ENCODE measurements around the gene MAPK9.

DNA sequence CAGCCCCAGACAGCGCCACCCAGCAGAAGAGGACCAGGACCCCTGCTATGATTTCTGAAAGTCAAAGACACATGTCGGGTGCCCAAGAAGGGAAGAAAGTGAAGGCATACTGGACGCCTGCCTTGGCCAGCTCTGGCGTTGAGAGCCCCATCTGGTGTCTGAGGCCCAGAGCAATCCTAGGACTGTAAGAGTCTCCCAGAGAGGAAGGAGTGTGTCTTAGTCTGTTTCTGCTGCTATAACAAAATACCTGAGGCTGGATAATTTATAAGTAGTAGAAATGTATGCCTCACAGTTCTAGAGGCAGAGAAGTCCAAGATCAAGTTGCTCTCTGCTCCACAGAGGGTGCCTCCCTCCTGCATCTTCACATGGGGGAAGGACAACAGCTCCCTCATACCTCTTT lies 93.7 kb downstream of the MAPK9 start:
- TF ChIP-seq, protein P1, sequence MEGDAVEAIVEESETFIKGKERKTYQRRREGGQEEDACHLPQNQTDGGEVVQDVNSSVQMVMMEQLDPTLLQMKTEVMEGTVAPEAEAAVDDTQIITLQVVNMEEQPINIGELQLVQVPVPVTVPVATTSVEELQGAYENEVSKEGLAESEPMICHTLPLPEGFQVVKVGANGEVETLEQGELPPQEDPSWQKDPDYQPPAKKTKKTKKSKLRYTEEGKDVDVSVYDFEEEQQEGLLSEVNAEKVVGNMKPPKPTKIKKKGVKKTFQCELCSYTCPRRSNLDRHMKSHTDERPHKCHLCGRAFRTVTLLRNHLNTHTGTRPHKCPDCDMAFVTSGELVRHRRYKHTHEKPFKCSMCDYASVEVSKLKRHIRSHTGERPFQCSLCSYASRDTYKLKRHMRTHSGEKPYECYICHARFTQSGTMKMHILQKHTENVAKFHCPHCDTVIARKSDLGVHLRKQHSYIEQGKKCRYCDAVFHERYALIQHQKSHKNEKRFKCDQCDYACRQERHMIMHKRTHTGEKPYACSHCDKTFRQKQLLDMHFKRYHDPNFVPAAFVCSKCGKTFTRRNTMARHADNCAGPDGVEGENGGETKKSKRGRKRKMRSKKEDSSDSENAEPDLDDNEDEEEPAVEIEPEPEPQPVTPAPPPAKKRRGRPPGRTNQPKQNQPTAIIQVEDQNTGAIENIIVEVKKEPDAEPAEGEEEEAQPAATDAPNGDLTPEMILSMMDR (IDR thresholded peaks at IDR 0.05), result no peak
- TF ChIP-seq SIN3A (IDR thresholded peaks at IDR 0.05; ENCODE audit: borderline replicate concordance, insufficient read depth, low read depth, low read length) (no peak), POLR2AphosphoS5 (IDR thresholded peaks at IDR 0.05; ENCODE audit: low read depth, low read length) (no peak)
- TF ChIP-seq, protein P2, sequence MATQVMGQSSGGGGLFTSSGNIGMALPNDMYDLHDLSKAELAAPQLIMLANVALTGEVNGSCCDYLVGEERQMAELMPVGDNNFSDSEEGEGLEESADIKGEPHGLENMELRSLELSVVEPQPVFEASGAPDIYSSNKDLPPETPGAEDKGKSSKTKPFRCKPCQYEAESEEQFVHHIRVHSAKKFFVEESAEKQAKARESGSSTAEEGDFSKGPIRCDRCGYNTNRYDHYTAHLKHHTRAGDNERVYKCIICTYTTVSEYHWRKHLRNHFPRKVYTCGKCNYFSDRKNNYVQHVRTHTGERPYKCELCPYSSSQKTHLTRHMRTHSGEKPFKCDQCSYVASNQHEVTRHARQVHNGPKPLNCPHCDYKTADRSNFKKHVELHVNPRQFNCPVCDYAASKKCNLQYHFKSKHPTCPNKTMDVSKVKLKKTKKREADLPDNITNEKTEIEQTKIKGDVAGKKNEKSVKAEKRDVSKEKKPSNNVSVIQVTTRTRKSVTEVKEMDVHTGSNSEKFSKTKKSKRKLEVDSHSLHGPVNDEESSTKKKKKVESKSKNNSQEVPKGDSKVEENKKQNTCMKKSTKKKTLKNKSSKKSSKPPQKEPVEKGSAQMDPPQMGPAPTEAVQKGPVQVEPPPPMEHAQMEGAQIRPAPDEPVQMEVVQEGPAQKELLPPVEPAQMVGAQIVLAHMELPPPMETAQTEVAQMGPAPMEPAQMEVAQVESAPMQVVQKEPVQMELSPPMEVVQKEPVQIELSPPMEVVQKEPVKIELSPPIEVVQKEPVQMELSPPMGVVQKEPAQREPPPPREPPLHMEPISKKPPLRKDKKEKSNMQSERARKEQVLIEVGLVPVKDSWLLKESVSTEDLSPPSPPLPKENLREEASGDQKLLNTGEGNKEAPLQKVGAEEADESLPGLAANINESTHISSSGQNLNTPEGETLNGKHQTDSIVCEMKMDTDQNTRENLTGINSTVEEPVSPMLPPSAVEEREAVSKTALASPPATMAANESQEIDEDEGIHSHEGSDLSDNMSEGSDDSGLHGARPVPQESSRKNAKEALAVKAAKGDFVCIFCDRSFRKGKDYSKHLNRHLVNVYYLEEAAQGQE (IDR thresholded peaks at IDR 0.05; ENCODE audit: insufficient read depth in 1 of 2, low read depth in 2 of 2, low read length in 1 of 2), result no peak

Data from Panc1 (cell line).